ENCODE data around the gene NECTIN3. TPM values are rescaled to one million over a fixed set of nuclear protein-coding genes. Genes with fewer than 3 reads are reported as not detected.

NECTIN3 gene
- total and polyA plus RNA-seq, 7 experiments from 2014 or later = 0.66 to 7.2 (median 3.2) TPM

- no peaks in the 10 kb centered on the region for H3K9me3 Mint-ChIP-seq
- Histone ChIP-seq H3K27ac (ENCODE audit: low read depth, low read length) (no peak overlapping the region), H3K27me3 (ENCODE audit: control insufficient read depth in 2 of 2, insufficient read depth in 2 of 2, low read length in 2 of 2) (peaks cover 0 to 6% of the 10 kb centered on the region in 2 donors), H3K4me1 (ENCODE audit: control insufficient read depth in 2 of 2, insufficient read depth in 2 of 2, low read length in 2 of 2) (peaks cover 8 to 9% of the 10 kb centered on the region in 2 donors), H3K36me3 (ENCODE audit: control insufficient read depth in 2 of 3, insufficient read depth in 3 of 3, low read length in 3 of 3) (no peaks in the 10 kb centered on the region), H3K4me3 (ENCODE audit: low read length) (no peak overlapping the region), H3K9me3 (ENCODE audit: control insufficient read depth in 2 of 3, low read length in 3 of 3) (no peaks in the 10 kb centered on the region)
- no peak overlapping the region for H3K4me3 Mint-ChIP-seq
- ATAC-seq (no peak), DNase-seq (no peak)
- peaks cover 12 to 20% (median 13%) of the 10 kb centered on the region in 7 donors for H3K4me1 Mint-ChIP-seq
- no peak overlapping the region for H3K27ac Mint-ChIP-seq
- H3K27me3 Mint-ChIP-seq = peaks cover 34 to 48% (median 38%) of the 10 kb centered on the region in 5 donors
- H3K36me3 Mint-ChIP-seq = no peaks in the 10 kb centered on the region
- intact Hi-C loops (cut with micrococcal nuclease) = loop anchor here (10.0 kb wide), 2 partner anchors 997 to 1007 kb away; partner anchors contain the start of gene C3orf52 (in 1 of the 2)
- ChIA-PET POLR2A (no interaction called here), CTCF (no interaction called here)
Measured at GRCh38 chr3:111077369-111077768, 5.8 kb downstream of the NECTIN3 start.

- Mint-ChIP-seq H3K27me3 (peaks cover 8 to 17% (median 11%) of the 10 kb centered on the region in 5 donors), H3K27ac (no peak overlapping the region), H3K36me3 (no peaks in the 10 kb centered on the region), H3K4me1 (no peaks in the 10 kb centered on the region), H3K4me3 (no peak overlapping the region), H3K9me3 (no peaks in the 10 kb centered on the region)
- intact Hi-C loops (cut with micrococcal nuclease) = loop anchor here (1.0 to 2.0 kb wide), 3 partner anchors 766 to 1348 kb away; no protein-coding TSS in a partner anchor
- no peaks in the 10 kb centered on the region for H3K9me3 ChIP-seq (ENCODE audit: control insufficient read depth in 2 of 3, low read length in 3 of 3)
- H3K4me3 ChIP-seq (ENCODE audit: low read length) = no peak overlapping the region
- H3K4me1 ChIP-seq (ENCODE audit: control insufficient read depth in 2 of 2, insufficient read depth in 2 of 2, low read length in 2 of 2) = no peaks in the 10 kb centered on the region
- no peaks in the 10 kb centered on the region for H3K27me3 ChIP-seq (ENCODE audit: control insufficient read depth in 2 of 2, insufficient read depth in 2 of 2, low read length in 2 of 2)
- no peak overlapping the region for H3K27ac ChIP-seq (ENCODE audit: low read depth, low read length)
- ATAC-seq = no peak
- POLR2A ChIA-PET = interaction anchor here (0.6 to 0.7 kb wide), 2 partner anchors 305 to 1122 kb away, joined by 3 to 5 read pairs; no protein-coding TSS in a partner anchor
- no peak for DNase-seq
- H3K36me3 ChIP-seq (ENCODE audit: control insufficient read depth in 2 of 3, insufficient read depth in 3 of 3, low read length in 3 of 3) = no peaks in the 10 kb centered on the region
- CTCF ChIA-PET = interaction anchor here (0.6 to 1.1 kb wide), 7 partner anchors 70 to 766 kb away, joined by 3 to 9 read pairs (median 3); no protein-coding TSS in a partner anchor
Measured at GRCh38 chr3:111080413-111080812, 8.8 kb downstream of the NECTIN3 start.

GRCh38 chr3:111081008-111081545 is 9.5 kb downstream of the NECTIN3 start:
- no peak for DNase-seq
- Histone ChIP-seq H3K27ac (ENCODE audit: low read depth, low read length) (no peak overlapping the region), H3K4me1 (ENCODE audit: control insufficient read depth in 2 of 2, insufficient read depth in 2 of 2, low read length in 2 of 2) (no peaks in the 10 kb centered on the region), H3K27me3 (ENCODE audit: control insufficient read depth in 2 of 2, insufficient read depth in 2 of 2, low read length in 2 of 2) (no peaks in the 10 kb centered on the region), H3K9me3 (ENCODE audit: control insufficient read depth in 2 of 3, low read length in 3 of 3) (no peaks in the 10 kb centered on the region), H3K4me3 (ENCODE audit: low read length) (no peak overlapping the region), H3K36me3 (ENCODE audit: control insufficient read depth in 2 of 3, insufficient read depth in 3 of 3, low read length in 3 of 3) (no peaks in the 10 kb centered on the region)
- intact Hi-C loops (cut with micrococcal nuclease) = loop anchor here in 1 of 2 donors (2.0 kb wide), 1 partner anchor 1348 kb away; no protein-coding TSS in a partner anchor
- no peaks in the 10 kb centered on the region for H3K9me3 Mint-ChIP-seq
- H3K4me1 Mint-ChIP-seq = no peaks in the 10 kb centered on the region
- no peaks in the 10 kb centered on the region for H3K36me3 Mint-ChIP-seq
- H3K27me3 Mint-ChIP-seq = peaks cover 1 to 10% (median 5%) of the 10 kb centered on the region in 5 donors
- CTCF ChIA-PET = interaction anchor here (0.6 to 0.7 kb wide), 3 partner anchors 71 to 459 kb away, joined by 3 to 9 read pairs (median 4); no protein-coding TSS in a partner anchor
- no peak overlapping the region for H3K27ac Mint-ChIP-seq
- POLR2A ChIA-PET = interaction anchor here (0.6 kb wide), 1 partner anchor 305 kb away, joined by 5 read pairs; no protein-coding TSS in a partner anchor
- no peak overlapping the region for H3K4me3 Mint-ChIP-seq
- no peak for ATAC-seq

GRCh38 chr3:111084911-111085310 is 13.3 kb downstream of the NECTIN3 start:
- ATAC-seq (no peak), DNase-seq (no peak)
- intact Hi-C loops (cut with micrococcal nuclease) = no loop called here
- Mint-ChIP-seq H3K4me1 (peaks cover 0 to 2% (median 0%) of the 10 kb centered on the region in 7 donors), H3K4me3 (no peak overlapping the region), H3K27me3 (peaks cover 0 to 8% (median 0%) of the 10 kb centered on the region in 5 donors), H3K27ac (no peak overlapping the region), H3K9me3 (no peaks in the 10 kb centered on the region), H3K36me3 (no peaks in the 10 kb centered on the region)
- ChIA-PET CTCF (no interaction called here), POLR2A (interaction anchor here (0.7 kb wide), 1 partner anchor 454 kb away, joined by 3 read pairs; no protein-coding TSS in a partner anchor)
- Histone ChIP-seq H3K27me3 (ENCODE audit: control insufficient read depth in 2 of 2, insufficient read depth in 2 of 2, low read length in 2 of 2) (no peaks in the 10 kb centered on the region), H3K4me1 (ENCODE audit: control insufficient read depth in 2 of 2, insufficient read depth in 2 of 2, low read length in 2 of 2) (no peaks in the 10 kb centered on the region), H3K4me3 (ENCODE audit: low read length) (no peak overlapping the region), H3K27ac (ENCODE audit: low read depth, low read length) (no peak overlapping the region), H3K9me3 (ENCODE audit: control insufficient read depth in 2 of 3, low read length in 3 of 3) (no peaks in the 10 kb centered on the region), H3K36me3 (ENCODE audit: control insufficient read depth in 2 of 3, insufficient read depth in 3 of 3, low read length in 3 of 3) (no peaks in the 10 kb centered on the region)

GRCh38 chr3:111087924-111088469 is 16.4 kb downstream of the NECTIN3 start:
- no peaks in the 10 kb centered on the region for H3K36me3 ChIP-seq (ENCODE audit: control insufficient read depth in 2 of 3, insufficient read depth in 3 of 3, low read length in 3 of 3)
- H3K27ac ChIP-seq (ENCODE audit: low read depth, low read length) = no peak overlapping the region
- ChIA-PET POLR2A (no interaction called here), CTCF (no interaction called here)
- Mint-ChIP-seq H3K9me3 (no peaks in the 10 kb centered on the region), H3K27ac (no peak overlapping the region), H3K36me3 (no peaks in the 10 kb centered on the region), H3K4me1 (peaks cover 0 to 2% (median 0%) of the 10 kb centered on the region in 7 donors), H3K27me3 (peaks cover 0 to 16% (median 0%) of the 10 kb centered on the region in 5 donors), H3K4me3 (no peak overlapping the region)
- H3K4me3 ChIP-seq (ENCODE audit: low read length) = no peak overlapping the region
- ATAC-seq = no peak
- H3K9me3 ChIP-seq (ENCODE audit: control insufficient read depth in 2 of 3, low read length in 3 of 3) = no peaks in the 10 kb centered on the region
- H3K4me1 ChIP-seq (ENCODE audit: control insufficient read depth in 2 of 2, insufficient read depth in 2 of 2, low read length in 2 of 2) = no peaks in the 10 kb centered on the region
- intact Hi-C loops (cut with micrococcal nuclease) = no loop called here
- H3K27me3 ChIP-seq (ENCODE audit: control insufficient read depth in 2 of 2, insufficient read depth in 2 of 2, low read length in 2 of 2) = no peaks in the 10 kb centered on the region
- DNase-seq = no peak

GRCh38 chr3:111096487-111097209 is 25.0 kb downstream of the NECTIN3 start:
- peaks cover 4 to 25% (median 10%) of the 10 kb centered on the region in 5 donors for H3K36me3 Mint-ChIP-seq
- Histone ChIP-seq H3K27me3 (ENCODE audit: control insufficient read depth in 2 of 2, insufficient read depth in 2 of 2, low read length in 2 of 2) (no peaks in the 10 kb centered on the region), H3K27ac (ENCODE audit: low read depth, low read length) (no peak overlapping the region), H3K4me3 (ENCODE audit: low read length) (no peak overlapping the region), H3K36me3 (ENCODE audit: control insufficient read depth in 2 of 3, insufficient read depth in 3 of 3, low read length in 3 of 3) (no peaks in the 10 kb centered on the region), H3K9me3 (ENCODE audit: control insufficient read depth in 2 of 3, low read length in 3 of 3) (no peaks in the 10 kb centered on the region), H3K4me1 (ENCODE audit: control insufficient read depth in 2 of 2, insufficient read depth in 2 of 2, low read length in 2 of 2) (no peaks in the 10 kb centered on the region)
- ChIA-PET CTCF (no interaction called here), POLR2A (no interaction called here)
- H3K4me3 Mint-ChIP-seq = no peak overlapping the region
- intact Hi-C loops (cut with micrococcal nuclease) = no loop called here
- ATAC-seq (no peak), DNase-seq (no peak)
- H3K27ac Mint-ChIP-seq = no peak overlapping the region
- H3K27me3 Mint-ChIP-seq = peaks cover 0 to 15% (median 0%) of the 10 kb centered on the region in 5 donors
- no peaks in the 10 kb centered on the region for H3K4me1 Mint-ChIP-seq
- H3K9me3 Mint-ChIP-seq = peaks cover 0 to 16% (median 6%) of the 10 kb centered on the region in 11 donors

Measured in naive thymus-derived CD4-positive, alpha-beta T cell (primary cell).